Lower lobe of right lung (tissue), 2 donors: ENCODE data around the gene HTR3B. TPM values are rescaled to one million over a fixed set of nuclear protein-coding genes. Genes with fewer than 3 reads are reported as not detected.

Experiments
- ATAC-seq, 2 donors: fragments of 200-7000 bp; cut with Tn5 transposase; one replicate each; pipeline ENCODE4 v1.9.1; 2020 to 2022; ENCODE audit warnings: mild to moderate bottlenecking in 2 of 2, moderate library complexity in 2 of 2
- DNase-seq: peaks from one replicate; pipeline ENCODE4 v3.0.0-alpha.2; 2020
- H3K27ac ChIP-seq: fragments of 200-600 bp; one replicate; pipeline ENCODE4 v1.8.0; 2022
- H3K27me3 ChIP-seq: fragments of 200-600 bp; one replicate; pipeline ENCODE4 v1.8.0; 2022; ENCODE audit warnings: low read depth
- H3K36me3 ChIP-seq: fragments of 200-600 bp; one replicate; pipeline ENCODE4 v1.8.0; 2022; ENCODE audit warnings: mild to moderate bottlenecking
- H3K4me1 ChIP-seq: fragments of 200-600 bp; one replicate; pipeline ENCODE4 v1.8.0; 2022
- H3K4me3 ChIP-seq: fragments of 200-600 bp; one replicate; pipeline ENCODE4 v1.8.0; 2022; ENCODE audit warnings: mild to moderate bottlenecking
- H3K9me3 ChIP-seq: fragments of 200-600 bp; one replicate; pipeline ENCODE4 v1.8.0; 2022
- CTCF ChIP-seq: fragments of 200-600 bp; IDR thresholded peaks from one replicate; pipeline ENCODE4 v1.8.0; 2022; ENCODE audit warnings: antibody characterized with exemption, mild to moderate bottlenecking
- intact Hi-C: fragments of 100-400 bp; cut with DNase I; formaldehyde crosslinking; loops from one replicate; pipeline ENCODE4 v1.11.0; 2022
- total RNA-seq: library from RNA; stranded (reverse); fragmentation: NEBNext Ultra II Directional; extraction: Animal tissue kit (Norgen Biotek cat#: 25700); gene quantifications from one replicate; pipeline ENCODE4 v1.2.1, GENCODE V29; 2021
- donor health status: DM: no; HTN: yes; CAD: no; lungs with severe emphysema.

The HTR3B gene
- total RNA-seq, 1 donor from 2014 or later: not detected

- TF ChIP-seq CTCF: no peak
- Histone ChIP-seq H3K4me3 (peak overlapping the region; percentile 87), H3K27me3 (no peaks in the 10 kb centered on the region), H3K4me1 (peaks cover 31% of the 10 kb centered on the region), H3K9me3 (no peaks in the 10 kb centered on the region), H3K36me3 (no peaks in the 10 kb centered on the region), H3K27ac (no peak overlapping the region)
- DNase-seq: no peak
- intact Hi-C loops: no loop called here
- no peak for ATAC-seq
These were observed 30.5 kb upstream of the HTR3B start for GRCh38 chr11:113874096-113874495.

- intact Hi-C loops: no loop called here
- H3K4me1 ChIP-seq: peaks cover 31% of the 10 kb centered on the region
- ATAC-seq (no peak), DNase-seq (no peak)
- no peaks in the 10 kb centered on the region for H3K9me3 ChIP-seq
- no peaks in the 10 kb centered on the region for H3K27me3 ChIP-seq
- peak overlapping the region; percentile 94 for H3K27ac ChIP-seq
- H3K4me3 ChIP-seq: peak overlapping the region; percentile 87
- no peak for TF ChIP-seq CTCF
- H3K36me3 ChIP-seq: no peaks in the 10 kb centered on the region
These were observed 29.9 kb upstream of the HTR3B start for GRCh38 chr11:113874581-113875233.

GRCh38 chr11:113875234-113876073, 29.1 kb upstream of the HTR3B start, which contains the start of gene USP28:
TSS of gene USP28 (minus strand) at chr11:113875572. CDS start at chr11:113875501, 71 bp downstream.
- H3K4me3 ChIP-seq: peak within 1 kb of the TSS; percentile 87
- no peaks in the 10 kb centered on the region for H3K9me3 ChIP-seq
- ATAC-seq: peak; percentile 96 to 99
- H3K27me3 ChIP-seq: no peaks in the 10 kb centered on the region
- TF ChIP-seq CTCF: peak; percentile 33
- peak within 1 kb of the TSS; percentile 94 for H3K27ac ChIP-seq
- peaks cover 31% of the 10 kb centered on the region for H3K4me1 ChIP-seq
- no peaks in the 10 kb centered on the region for H3K36me3 ChIP-seq
- peak; percentile 99 for DNase-seq
- intact Hi-C loops: no loop called here

- Histone ChIP-seq H3K27me3 (no peaks in the 10 kb centered on the region), H3K27ac (peak overlapping the region; percentile 94), H3K4me3 (peak overlapping the region; percentile 87), H3K4me1 (peaks cover 28% of the 10 kb centered on the region), H3K9me3 (no peaks in the 10 kb centered on the region), H3K36me3 (no peaks in the 10 kb centered on the region)
- no peak for ATAC-seq
- DNase-seq: no peak
- intact Hi-C loops: no loop called here
- TF ChIP-seq CTCF: no peak
These were observed 28.4 kb upstream of the HTR3B start for GRCh38 chr11:113876074-113876797.

GRCh38 chr11:113876798-113877669, 27.6 kb upstream of the HTR3B start:
- Histone ChIP-seq H3K36me3 (no peaks in the 10 kb centered on the region), H3K27me3 (no peaks in the 10 kb centered on the region), H3K4me1 (peaks cover 23% of the 10 kb centered on the region), H3K27ac (no peak overlapping the region), H3K4me3 (no peak overlapping the region), H3K9me3 (no peaks in the 10 kb centered on the region)
- ATAC-seq (no peak), DNase-seq (no peak)
- intact Hi-C loops: no loop called here
- TF ChIP-seq CTCF: no peak
